NOMO-1 treated with dmso at 0.1 percent for 144 hours (cell line): ENCODE measurements around the gene EXOC2.
"Not testable (repeated sequence)": the region's sequence is repeated elsewhere in the genome, so short reads cannot be mapped to it uniquely, and the experiment has no call there.

ENCODE experiments used
- DNase-seq: peaks from one replicate; lab custom pipeline; 2025; ENCODE audit not compliant: unreplicated experiment; lab: John Stamatoyannopoulos, UW

The EXOC2 gene

DNA sequence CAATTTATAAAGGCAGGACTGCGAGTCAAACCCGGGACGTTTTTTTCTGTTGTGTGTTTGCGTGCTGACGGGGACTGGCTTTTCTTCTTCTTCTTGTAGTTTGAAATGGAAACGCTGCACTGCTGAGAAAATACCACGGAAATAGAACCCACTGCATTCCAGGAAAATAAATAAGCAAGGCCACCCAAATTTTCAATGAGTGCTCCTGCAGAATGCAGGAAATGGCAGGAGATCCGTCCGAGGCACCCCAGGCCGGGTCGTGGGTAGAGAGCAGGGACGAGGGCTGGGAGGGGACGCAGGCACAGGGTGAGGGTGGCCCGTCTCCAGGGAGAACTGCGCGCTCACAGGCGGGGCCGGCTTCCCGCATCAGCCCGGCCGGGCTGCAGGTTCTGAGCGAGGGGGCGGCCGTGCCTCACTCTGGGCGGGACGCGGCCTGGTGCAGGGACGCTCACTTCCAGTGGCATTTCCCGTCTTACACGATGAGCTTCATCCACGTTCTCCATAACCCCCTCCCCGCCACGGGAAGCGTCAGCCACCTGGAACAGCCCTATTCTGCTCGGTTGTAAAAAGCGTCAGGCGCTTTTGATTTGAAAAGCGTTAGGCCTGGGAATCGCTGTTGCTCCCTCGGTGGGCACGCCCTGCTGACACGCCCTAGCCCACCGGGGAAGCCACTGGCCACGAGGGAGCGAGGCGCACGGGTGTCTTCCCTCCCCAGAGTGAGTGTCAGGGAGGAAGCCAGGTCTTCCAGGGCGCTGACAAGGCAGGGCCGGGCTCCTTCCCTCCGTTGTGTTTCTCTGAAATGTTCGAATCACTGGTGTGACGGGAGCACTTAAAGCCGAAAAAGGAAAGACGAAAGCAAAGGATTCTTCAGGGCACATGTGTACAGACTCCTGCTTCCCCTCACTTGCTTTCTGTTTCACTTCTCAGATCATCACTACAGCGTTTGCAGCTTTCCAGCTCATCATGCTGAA is 17.9 kb upstream of the EXOC2 start:
- peak; percentile 69 for DNase-seq

DNA sequence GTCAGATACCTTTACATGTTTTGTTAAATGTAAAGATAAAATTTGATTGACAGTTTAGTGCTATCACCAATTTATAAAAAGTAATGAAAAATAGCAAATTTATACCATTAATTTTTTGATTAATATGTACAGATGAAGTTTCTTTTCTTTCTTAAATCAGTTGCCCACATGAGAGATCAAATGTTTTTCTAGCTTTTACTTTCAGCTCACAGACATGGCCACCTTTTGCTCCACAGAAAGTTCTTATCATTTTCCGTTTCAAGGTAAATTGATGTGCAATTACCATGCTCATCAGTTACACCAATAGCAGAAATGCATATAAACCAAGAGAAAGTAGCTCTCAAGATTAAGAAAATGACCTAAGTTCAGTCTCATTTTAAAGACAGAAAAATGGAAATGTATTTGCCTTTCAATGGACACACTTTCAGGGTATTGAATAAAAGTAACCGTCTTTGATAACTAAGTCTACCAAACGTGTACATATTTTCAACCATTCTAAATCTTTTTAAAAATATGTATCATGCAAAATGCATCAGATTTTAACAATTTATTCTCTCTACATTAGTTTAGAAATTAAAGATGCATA is 16.6 kb upstream of the EXOC2 start:
- no peak for DNase-seq

DNA sequence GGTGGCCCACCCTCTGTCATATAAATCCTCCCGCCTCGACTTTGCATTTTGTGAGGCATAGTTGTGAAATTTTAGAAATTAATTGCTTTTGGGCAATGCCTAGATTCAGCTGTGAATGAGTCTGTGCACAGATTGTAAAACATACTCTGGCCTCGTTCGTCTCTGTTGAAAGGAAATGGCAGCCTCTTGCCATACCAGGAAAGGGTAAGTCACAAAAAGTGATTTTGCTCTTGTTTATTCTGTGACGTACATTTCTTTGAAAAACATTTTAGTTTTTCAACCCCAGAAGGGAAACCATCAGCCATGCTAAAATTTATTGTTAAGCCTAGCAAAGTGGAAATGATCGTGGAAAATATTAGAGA is 15.3 kb upstream of the EXOC2 start:
- DNase-seq: no peak

DNA sequence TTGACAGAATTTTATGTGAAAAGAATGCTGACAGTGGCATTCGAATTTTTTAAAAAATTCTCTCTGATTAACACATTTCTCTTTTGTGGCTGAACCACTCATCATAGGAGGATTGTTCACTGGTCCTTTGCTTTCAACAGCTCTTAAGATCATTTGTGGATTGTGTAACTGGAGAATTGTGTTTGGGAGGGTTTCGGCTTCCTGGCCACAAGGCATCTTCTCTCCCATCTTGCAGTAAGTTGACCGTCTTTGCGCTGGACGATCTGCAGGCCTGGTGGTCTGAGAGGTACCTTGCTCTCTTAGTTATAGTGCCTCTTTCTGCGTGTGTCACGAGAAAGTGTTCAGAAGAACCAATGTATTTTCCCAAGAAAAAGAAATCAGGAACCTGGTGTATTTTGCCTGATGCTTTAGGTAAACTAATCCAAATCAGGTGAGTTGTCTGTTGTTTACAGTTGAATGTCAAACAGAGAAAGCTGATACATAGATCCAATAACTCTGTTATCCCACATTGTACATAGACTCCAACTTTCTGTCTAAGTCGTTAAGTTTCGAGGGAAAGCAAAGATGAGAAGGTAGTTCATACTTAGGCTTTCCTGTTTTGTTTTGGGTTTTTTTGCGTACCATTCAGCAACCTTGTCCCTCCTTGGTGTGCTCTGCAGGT is 14.8 kb upstream of the EXOC2 start:
- no peak for DNase-seq

DNA sequence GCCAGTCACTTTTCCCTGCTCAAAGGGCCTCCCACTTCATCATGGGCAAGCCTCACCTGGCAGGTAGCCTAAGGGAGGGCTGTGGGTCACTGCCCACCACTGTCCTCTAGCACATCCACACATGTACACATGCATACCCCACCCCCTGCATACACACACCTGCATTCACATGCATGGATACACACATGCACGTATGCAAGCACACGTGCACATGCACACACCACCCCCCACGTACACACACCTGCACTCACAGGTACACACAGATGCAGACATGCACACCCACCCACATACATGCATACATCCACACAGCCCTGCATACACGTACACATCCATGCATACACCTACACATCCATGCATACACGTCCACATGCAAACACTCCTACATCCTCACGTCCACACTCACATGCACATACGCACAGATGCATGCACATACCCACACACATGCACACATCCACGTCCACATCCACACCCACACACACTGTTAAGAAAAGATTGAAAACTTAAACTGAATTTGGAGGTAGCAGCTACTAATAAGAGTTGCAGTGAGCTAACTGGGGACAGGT is 14.0 kb upstream of the EXOC2 start:
- DNase-seq: no peak

DNA sequence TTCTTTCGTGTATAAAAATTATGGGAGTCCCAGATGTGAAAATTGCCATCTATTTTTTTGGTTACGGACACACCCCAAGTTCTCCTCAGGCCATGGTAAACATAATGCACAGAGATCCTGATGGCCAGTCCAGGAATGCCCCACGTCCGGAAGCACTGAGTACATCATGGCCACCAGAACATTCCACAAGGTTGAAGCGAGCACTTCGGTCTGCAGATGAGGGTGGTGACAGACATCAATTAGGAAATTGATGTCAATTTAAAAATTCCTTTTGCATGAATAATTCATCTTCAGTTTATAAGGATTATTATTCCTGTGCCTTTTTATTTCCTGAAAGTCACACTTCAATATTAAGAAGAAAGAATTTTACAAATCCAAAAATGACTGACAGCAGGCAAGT is 13.2 kb upstream of the EXOC2 start:
- DNase-seq: no peak

DNA sequence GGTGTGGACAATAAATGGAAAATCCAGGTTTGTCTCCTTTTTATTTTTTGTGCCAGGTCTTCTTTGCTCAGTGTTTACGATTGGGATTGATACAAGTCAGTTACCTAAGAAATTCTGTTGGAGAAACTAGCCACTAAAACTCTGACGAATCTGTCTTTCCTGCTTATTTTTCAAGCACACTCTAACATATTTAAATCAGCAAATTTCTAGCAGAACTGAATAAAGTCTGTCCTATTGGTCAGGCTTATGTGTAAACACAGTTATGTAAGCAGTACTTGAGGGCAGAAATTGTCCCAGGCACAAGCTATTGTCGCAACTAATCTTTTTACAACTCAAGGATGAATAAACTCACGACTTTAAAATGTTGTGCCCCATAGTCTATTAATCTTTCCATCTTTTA is 12.1 kb upstream of the EXOC2 start:
- no peak for DNase-seq

DNA sequence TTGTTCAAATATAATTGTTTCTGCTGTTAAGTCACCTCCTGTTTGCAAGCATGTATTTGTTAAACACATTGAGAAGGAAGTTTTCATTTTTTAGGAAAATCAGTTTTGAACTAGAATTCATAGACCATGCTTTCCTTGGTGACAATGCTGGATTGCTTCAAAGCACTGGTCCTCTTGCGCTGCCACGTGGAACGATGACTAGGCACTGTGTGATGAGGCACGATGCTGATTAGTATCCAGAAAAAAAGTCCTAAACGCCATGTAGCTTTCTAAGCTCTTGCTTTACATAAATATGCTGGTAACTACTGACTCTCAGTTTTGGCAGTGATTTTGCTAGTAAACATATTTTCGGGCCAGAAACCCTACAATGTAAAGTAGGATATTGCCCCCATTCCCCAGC is 11.1 kb upstream of the EXOC2 start:
- DNase-seq: no peak

DNA sequence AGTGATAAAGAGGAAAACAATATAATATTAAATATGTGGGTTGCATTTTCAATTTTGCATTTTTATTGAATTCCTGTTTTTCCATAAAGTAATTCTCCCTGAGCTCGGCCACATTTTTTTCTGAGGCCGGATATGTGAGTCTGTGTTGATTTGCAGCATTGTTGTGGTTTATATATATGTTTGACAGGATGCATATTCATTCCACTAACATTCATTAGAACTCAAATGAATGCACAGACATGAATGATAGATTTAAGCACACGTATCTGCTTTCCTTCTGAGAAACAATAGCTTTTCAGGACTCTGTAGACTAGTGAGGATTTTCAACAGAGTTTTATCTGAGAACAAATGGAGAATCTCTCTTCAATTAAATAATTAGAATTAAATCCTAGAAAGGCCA is 10.6 kb upstream of the EXOC2 start:
- DNase-seq: no peak

DNA sequence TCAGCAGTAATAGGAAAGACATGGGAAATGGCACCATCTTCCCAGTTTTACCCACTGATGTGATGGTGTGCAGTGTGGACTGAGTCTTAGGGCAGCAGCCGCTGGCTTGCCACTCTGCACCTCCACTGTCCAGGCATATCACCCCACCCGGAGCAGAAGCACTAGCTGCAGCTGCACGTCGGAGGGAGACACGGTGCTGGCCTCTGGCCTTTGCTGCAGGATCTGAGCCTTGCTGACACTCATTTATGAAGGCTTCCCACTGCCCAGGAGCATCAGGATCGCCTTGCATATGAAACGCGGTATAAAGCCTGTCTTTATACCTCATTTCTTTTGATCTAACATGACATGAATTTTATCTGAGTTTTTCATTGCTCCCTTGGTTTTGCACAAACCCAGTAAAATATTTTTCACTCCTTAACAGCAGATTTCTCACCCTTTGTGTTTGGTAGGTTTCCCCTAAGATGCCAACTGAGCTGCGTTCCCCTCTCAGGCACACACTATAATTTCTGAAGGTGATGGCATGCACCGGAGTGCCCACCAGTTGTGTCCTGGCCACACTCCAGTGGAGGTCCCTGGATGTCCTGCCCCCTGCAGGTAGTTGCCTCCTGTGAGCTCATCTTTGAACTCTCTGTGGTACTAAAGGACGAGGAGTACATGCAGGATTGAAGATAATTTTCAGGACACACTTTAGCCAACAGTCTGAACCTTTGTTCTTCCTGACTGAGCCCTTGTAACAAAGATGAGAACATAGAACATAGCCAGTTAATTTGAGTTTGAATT is 9.0 kb upstream of the EXOC2 start:
- DNase-seq: no peak

DNA sequence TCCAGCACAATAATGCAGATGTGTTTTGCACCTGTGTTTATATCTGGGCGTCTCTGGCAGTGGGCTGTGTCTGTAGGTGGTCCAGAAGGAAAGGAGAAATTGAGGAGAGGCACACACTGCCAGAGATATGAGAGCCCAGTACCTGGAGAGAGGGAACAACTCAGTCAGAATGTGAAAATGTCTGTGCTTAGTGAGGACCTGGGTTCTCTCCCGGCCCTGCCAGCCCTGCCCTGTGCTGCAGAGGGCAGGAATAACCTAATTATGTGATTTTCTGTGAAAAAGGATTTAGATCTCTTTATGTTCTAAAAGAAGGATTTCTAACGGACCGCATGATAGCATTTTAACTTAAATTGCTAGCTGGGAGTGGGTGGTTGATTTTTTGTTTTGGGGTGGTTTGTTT is 8.3 kb upstream of the EXOC2 start:
- DNase-seq: no peak

DNA sequence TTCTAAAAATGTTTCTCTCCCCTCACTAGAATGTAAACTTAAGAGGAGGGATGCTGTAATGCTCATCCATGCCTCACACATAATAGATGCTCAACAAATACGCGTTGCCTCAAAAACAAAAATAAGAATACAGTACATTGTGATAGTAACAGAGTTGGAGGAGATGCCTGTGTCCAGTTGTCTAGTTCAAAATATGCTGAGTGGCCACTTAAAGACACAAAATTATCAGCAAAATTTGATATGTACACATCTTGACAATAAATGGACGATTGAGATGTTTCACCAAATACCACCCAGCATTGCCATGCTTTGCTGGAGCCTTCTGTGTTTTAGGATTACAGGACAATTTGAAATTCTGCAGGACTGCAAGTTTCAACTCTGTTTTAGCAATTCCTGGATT is 7.6 kb upstream of the EXOC2 start:
- no peak for DNase-seq

DNA sequence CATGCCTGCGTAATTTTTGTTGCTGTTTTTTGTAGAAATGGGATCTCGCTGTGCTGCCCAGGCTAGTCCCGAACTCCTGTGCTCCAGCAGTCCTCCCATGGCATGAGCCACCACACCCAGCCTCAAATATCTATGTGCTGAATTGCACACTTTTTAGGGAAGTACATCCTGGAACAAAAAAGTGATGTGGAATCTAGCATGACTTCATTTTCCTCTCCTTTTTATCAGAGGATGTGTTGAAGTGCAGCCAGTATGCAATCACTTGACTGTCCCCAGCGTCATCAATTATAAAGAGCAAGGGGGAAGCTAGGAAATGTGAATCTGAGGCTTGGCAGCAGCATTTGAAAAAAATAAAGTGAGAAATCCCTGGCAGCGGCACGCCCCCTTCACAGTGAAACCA is 6.4 kb upstream of the EXOC2 start:
- DNase-seq: no peak

DNA sequence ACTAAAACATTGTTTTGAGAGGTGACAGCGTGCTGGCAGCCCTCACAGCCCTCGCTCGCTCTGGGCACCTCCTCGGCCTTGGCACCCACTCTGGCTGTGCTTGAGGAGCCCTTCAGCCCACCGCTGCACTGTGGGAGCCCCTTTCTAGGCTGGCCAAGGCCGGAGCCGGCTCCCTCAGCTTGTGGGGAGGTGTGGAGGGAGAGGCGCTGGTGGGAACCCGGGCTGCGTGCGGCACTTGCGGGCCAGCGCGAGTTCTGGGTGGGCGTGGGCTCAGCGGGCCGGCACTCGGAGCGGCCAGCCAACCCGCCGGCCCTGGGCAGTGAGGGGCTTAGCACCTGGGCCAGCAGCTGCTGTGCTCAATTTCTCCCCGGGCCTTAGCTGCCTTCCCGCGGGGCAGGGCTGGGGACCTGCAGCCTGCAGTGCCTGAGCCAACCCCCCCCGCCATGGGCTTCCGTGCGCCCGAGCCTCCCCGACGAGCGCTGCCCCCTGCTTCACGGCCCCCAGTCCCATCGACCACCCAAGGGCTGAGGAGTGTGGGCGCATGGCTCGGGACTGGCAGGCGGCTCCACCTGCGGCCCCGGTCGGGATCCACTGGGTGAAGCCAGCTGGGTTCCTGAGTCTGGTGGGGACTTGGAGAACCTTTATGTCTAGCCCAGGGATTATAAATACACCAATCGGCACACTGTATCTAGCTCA is 1.6 kb upstream of the EXOC2 start:
- not testable (repeated sequence) for DNase-seq

DNA sequence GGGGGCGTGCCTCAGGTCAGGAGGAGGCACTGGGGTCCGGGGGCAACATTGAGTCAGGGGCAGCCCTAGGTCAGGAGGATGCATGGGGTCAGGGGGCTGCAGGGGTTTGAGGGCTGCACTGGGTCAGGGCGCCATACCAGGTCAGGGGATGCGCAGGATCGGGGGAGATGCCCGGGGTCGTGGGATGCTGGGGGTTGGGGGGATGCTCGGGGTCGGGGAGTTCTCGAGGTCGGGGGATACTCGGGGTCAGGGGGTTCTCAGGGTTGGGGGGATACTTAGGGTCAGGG is 727 bp upstream of the EXOC2 start:
- DNase-seq: no peak

DNA sequence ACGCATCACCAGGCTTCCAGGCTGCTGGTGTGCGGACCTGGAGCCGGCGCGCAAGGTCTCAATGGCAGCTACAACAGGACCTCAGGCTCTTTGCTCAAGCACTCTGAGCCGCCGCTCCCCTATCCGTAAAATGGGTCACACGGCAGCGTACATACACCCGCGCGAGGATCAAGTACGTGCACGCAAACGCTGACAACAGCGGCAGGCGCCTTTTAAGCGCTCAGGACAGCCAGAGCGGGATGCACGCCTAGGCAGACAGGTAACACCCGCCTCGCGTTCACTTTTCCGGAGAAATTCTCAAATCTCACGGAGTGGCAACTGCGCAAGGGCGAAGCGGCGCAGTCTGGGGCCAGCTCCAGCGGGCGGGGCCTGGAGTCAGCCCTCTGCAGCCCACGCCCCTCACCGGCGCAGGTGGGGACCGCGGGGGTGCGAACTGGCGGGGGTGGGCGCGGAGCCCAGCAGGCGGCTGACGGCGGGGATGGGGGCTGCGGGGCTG is 535 bp downstream of the EXOC2 start:
- DNase-seq: peak; percentile 8

DNA sequence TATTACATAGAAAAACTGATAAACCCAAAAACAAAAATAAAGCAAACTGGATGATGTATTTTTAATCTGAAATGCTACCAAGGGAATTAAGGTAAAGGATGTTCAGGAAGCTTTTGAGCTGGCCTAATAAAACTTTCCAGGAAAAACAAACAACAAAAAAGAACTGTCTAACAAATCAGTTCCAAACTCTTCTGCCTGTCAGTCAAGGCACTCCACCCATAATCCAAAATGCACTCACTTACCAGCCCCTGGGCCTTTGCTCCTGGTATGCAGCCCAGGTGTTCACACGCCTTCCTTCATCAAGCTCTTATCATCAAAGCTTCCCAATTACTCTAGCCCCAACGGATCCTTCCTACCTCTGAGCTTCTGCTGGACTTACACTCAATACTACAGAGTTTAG is 3.7 kb downstream of the EXOC2 start:
- no peak for DNase-seq

DNA sequence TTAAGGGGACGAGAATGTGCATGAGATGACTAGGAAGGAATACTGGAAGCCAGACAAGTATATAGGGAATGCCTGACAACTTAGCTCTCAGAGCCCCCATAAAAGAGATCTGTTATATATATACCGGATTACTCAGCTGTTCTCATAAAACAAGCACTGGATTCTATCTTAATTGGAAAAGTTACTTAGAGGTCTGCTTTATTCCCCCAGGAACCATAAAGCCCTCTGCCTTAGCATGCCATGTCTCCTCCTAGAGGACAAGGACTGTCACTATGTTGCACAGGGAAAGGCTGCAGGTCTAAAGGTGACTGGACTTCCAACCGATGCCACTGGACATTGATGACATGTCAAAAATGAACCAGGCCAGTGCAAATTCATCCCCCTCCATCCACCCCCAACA is 6.4 kb downstream of the EXOC2 start:
- no peak for DNase-seq

DNA sequence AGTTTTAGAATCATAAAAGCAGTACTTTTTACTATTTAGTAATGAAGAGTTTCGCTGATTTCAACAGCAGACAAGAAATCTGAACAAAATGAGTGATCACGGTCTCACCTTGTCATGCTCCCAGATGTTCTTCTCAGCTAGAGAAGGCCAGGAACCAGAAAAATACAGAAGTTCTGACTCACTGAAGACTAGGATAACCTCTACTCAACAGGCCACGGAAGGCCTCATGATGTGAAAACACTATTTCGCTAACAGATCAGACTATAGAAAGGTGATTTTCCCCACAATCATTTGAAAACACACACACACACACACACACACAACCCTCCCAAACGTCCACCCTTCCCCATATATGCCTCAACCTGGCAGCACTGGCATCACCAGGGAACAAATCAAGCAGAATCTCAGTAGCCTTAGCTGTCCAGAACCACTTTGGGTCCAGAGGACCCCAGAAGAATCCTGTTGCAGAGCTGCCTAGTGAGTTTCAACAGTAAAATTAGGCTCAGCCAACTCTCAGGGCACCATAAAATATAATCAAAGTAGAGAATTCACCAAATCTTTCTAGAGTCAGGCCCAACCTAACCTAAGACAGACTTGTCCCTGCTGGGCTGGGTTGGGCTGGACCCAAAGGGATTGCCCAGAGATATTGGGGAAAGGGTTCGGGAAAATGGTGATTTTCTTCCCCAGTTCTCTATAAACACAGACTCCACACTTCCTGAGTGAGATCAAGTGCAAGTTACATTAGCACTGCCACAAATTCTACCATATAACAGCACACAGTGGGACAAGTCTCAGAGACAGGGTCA is 7.9 kb downstream of the EXOC2 start:
- DNase-seq: no peak
